SK-N-SH treated with all-trans-retinoic acid at 6 μM for 48 hours (cell line): Measurements from ENCODE around the gene RPL19.

Source experiments
- ATAC-seq: fragments of 200-7000 bp; cut with Tn5 transposase; 3 replicates; pipeline ENCODE4 v1.9.1; 2020; ENCODE audit warnings: mild to moderate bottlenecking, moderate library complexity
- ARNTL ChIP-seq: fragments of 450-650 bp; formaldehyde crosslinking; IDR thresholded peaks from 2 replicates; pipeline ENCODE4 v1.5.0; 2020; ENCODE audit warnings: low read depth, mild to moderate bottlenecking, moderate library complexity, borderline replicate concordance
- BACH2 ChIP-seq: fragments of 250-450 bp; sonication (Bioruptor Pico); IDR thresholded peaks from 2 replicates; pipeline ENCODE4 v1.9.0; 2021; ENCODE audit warnings: mild to moderate bottlenecking, borderline replicate concordance
- CSDC2 ChIP-seq: fragments of 250-450 bp; sonication (Bioruptor Pico); IDR thresholded peaks from 2 replicates; pipeline ENCODE4 v1.5.0; 2020; ENCODE audit warnings: mild to moderate bottlenecking, moderate library complexity
- ESRRG ChIP-seq: fragments of 250-450 bp; sonication (Bioruptor Pico); IDR thresholded peaks from 2 replicates; pipeline ENCODE4 v1.6.1; 2021; ENCODE audit warnings: mild to moderate bottlenecking
- GLIS3 ChIP-seq: fragments of 250-450 bp; sonication (Bioruptor Pico); IDR thresholded peaks from 2 replicates; pipeline ENCODE4 v1.5.0; 2020; ENCODE audit warnings: mild to moderate bottlenecking, moderate library complexity
- ISL1 ChIP-seq: fragments of 250-450 bp; sonication (Bioruptor Pico); IDR thresholded peaks from 2 replicates; pipeline ENCODE4 v2.1.2; 2022; ENCODE audit warnings: mild to moderate bottlenecking, moderate library complexity
- OSR1 ChIP-seq: fragments of 250-450 bp; sonication (Bioruptor Pico); IDR thresholded peaks from 2 replicates; pipeline ENCODE4 v1.8.0; 2022; ENCODE audit warnings: moderate library complexity, mild to moderate bottlenecking, inconsistent platforms
- PPARA ChIP-seq: fragments of 250-450 bp; sonication (Bioruptor Pico); IDR thresholded peaks from 2 replicates; pipeline ENCODE4 v1.5.0; 2020; ENCODE audit warnings: mild to moderate bottlenecking, borderline replicate concordance
- RARB ChIP-seq: fragments of 250-450 bp; sonication (Bioruptor Pico); IDR thresholded peaks from 2 replicates; pipeline ENCODE4 v1.8.0; 2021; ENCODE audit warnings: mild to moderate bottlenecking, moderate library complexity
- SNAI2 ChIP-seq: fragments of 250-450 bp; sonication (Bioruptor Pico); IDR thresholded peaks from 2 replicates; pipeline ENCODE4 v1.5.0; 2020; ENCODE audit warnings: mild to moderate bottlenecking, moderate library complexity
- TCF4 ChIP-seq: fragments of 250-450 bp; sonication (Bioruptor Pico); IDR thresholded peaks from 2 replicates; pipeline ENCODE4 v1.8.0; 2021; ENCODE audit warnings: mild to moderate bottlenecking, moderate library complexity, borderline replicate concordance
- TOX ChIP-seq: fragments of 250-450 bp; sonication (Bioruptor Pico); IDR thresholded peaks from 2 replicates; pipeline ENCODE4 v1.8.0; 2021; ENCODE audit warnings: mild to moderate bottlenecking, moderate library complexity, borderline replicate concordance
- ZC3H10 ChIP-seq: fragments of 250-450 bp; sonication (Bioruptor Pico); IDR thresholded peaks from 2 replicates; pipeline ENCODE4 v1.5.1; 2021; ENCODE audit warnings: mild to moderate bottlenecking, moderate library complexity
- ZFP30 ChIP-seq: fragments of 450-650 bp; formaldehyde crosslinking; IDR thresholded peaks from 2 replicates; pipeline ENCODE4 v1.5.0; 2022; ENCODE audit warnings: mild to moderate bottlenecking, moderate library complexity
- ZNF565 ChIP-seq: fragments of 450-650 bp; formaldehyde crosslinking; conservative IDR thresholded peaks from 2 replicates; pipeline ENCODE4 v1.5.0; 2020; ENCODE audit warnings: low read depth, mild to moderate bottlenecking, moderate library complexity
- ZNF70 ChIP-seq: fragments of 450-650 bp; formaldehyde crosslinking; IDR thresholded peaks from 2 replicates; pipeline ENCODE4 v1.5.0; 2020; ENCODE audit warnings: mild to moderate bottlenecking, moderate library complexity
- ZNF8 ChIP-seq: fragments of 450-650 bp; formaldehyde crosslinking; IDR thresholded peaks from 2 replicates; pipeline ENCODE4 v1.5.0; 2020; ENCODE audit warnings: mild to moderate bottlenecking, moderate library complexity
- TF ChIP-seq, protein P1 (sequence below): fragments of 250-450 bp; sonication (Bioruptor Pico); IDR thresholded peaks from 2 replicates; pipeline ENCODE4 v1.8.0; 2021; ENCODE audit warnings: low read depth, mild to moderate bottlenecking, moderate library complexity, borderline replicate concordance
- TF ChIP-seq, protein P2 (sequence below): fragments of 250-450 bp; sonication (Bioruptor Pico); IDR thresholded peaks from 2 replicates; pipeline ENCODE4 v1.5.1; 2020; ENCODE audit warnings: low read depth, mild to moderate bottlenecking, moderate library complexity
- TF ChIP-seq, protein P3 (sequence below): fragments of 250-450 bp; sonication (Bioruptor Pico); IDR thresholded peaks from 2 replicates; pipeline ENCODE4 v1.5.1; 2021; ENCODE audit warnings: mild to moderate bottlenecking, moderate library complexity
- TF ChIP-seq, protein P4 (sequence below): fragments of 250-450 bp; sonication (Bioruptor Pico); IDR thresholded peaks from 2 replicates; pipeline ENCODE4 v1.8.0; 2020; ENCODE audit warnings: mild to moderate bottlenecking, moderate library complexity, borderline replicate concordance

RPL19 gene

GRCh38 chr17:39169101-39169500 lies 31.0 kb upstream of the RPL19 start:
- TF ChIP-seq, protein P1, sequence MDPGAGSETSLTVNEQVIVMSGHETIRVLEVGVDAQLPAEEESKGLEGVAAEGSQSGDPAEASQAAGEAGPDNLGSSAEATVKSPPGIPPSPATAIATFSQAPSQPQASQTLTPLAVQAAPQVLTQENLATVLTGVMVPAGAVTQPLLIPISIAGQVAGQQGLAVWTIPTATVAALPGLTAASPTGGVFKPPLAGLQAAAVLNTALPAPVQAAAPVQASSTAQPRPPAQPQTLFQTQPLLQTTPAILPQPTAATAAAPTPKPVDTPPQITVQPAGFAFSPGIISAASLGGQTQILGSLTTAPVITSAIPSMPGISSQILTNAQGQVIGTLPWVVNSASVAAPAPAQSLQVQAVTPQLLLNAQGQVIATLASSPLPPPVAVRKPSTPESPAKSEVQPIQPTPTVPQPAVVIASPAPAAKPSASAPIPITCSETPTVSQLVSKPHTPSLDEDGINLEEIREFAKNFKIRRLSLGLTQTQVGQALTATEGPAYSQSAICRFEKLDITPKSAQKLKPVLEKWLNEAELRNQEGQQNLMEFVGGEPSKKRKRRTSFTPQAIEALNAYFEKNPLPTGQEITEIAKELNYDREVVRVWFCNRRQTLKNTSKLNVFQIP (CRISPR knock-in tag), result no peak
- TF ChIP-seq ESRRG (CRISPR knock-in tag) (no peak), ZNF565 (CRISPR knock-in tag) (no peak), SNAI2 (CRISPR knock-in tag) (no peak), TOX (no peak), GLIS3 (CRISPR knock-in tag) (no peak), ZC3H10 (CRISPR knock-in tag) (no peak), PPARA (no peak), ARNTL (CRISPR knock-in tag) (no peak), ZNF8 (CRISPR knock-in tag) (no peak), TCF4 (CRISPR knock-in tag) (no peak), RARB (no peak), ZFP30 (CRISPR knock-in tag) (no peak), BACH2 (no peak), ISL1 (CRISPR knock-in tag) (no peak), CSDC2 (CRISPR knock-in tag) (no peak)
- TF ChIP-seq, protein P2, sequence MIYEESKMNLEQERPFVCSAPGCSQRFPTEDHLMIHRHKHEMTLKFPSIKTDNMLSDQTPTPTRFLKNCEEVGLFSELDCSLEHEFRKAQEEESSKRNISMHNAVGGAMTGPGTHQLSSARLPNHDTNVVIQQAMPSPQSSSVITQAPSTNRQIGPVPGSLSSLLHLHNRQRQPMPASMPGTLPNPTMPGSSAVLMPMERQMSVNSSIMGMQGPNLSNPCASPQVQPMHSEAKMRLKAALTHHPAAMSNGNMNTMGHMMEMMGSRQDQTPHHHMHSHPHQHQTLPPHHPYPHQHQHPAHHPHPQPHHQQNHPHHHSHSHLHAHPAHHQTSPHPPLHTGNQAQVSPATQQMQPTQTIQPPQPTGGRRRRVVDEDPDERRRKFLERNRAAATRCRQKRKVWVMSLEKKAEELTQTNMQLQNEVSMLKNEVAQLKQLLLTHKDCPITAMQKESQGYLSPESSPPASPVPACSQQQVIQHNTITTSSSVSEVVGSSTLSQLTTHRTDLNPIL (CRISPR knock-in tag), result no peak
- TF ChIP-seq, protein P3, sequence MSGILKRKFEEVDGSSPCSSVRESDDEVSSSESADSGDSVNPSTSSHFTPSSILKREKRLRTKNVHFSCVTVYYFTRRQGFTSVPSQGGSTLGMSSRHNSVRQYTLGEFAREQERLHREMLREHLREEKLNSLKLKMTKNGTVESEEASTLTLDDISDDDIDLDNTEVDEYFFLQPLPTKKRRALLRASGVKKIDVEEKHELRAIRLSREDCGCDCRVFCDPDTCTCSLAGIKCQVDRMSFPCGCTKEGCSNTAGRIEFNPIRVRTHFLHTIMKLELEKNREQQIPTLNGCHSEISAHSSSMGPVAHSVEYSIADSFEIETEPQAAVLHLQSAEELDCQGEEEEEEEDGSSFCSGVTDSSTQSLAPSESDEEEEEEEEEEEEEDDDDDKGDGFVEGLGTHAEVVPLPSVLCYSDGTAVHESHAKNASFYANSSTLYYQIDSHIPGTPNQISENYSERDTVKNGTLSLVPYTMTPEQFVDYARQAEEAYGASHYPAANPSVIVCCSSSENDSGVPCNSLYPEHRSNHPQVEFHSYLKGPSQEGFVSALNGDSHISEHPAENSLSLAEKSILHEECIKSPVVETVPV (CRISPR knock-in tag), result no peak
- TF ChIP-seq, protein P4, sequence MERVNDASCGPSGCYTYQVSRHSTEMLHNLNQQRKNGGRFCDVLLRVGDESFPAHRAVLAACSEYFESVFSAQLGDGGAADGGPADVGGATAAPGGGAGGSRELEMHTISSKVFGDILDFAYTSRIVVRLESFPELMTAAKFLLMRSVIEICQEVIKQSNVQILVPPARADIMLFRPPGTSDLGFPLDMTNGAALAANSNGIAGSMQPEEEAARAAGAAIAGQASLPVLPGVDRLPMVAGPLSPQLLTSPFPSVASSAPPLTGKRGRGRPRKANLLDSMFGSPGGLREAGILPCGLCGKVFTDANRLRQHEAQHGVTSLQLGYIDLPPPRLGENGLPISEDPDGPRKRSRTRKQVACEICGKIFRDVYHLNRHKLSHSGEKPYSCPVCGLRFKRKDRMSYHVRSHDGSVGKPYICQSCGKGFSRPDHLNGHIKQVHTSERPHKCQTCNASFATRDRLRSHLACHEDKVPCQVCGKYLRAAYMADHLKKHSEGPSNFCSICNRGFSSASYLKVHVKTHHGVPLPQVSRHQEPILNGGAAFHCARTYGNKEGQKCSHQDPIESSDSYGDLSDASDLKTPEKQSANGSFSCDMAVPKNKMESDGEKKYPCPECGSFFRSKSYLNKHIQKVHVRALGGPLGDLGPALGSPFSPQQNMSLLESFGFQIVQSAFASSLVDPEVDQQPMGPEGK, result no peak
- ATAC-seq, result no peak

DNA sequence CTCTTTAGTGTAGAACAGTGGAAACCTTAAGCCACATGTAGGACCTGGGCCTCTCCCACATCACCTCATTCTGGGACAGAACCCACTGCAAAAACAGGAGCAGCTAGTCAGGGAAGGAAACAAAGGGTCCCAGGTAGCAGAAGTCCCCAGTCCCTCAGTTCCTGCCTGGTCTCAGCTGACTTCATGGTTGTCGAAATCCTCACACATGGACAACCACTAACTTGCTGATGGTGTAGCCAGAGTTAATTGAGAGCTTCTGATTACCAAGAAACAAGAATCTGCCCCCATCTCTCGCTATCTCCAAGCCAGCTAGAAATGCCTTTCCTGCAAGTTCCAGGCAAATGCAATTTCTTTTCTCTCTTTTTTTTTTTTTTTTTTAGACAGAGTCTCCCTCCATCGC lies 30.6 kb upstream of the RPL19 start:
- TF ChIP-seq ZNF70 (CRISPR knock-in tag) (no peak), OSR1 (CRISPR knock-in tag) (no peak), ZNF565 (CRISPR knock-in tag) (no peak)
- no peak for ATAC-seq

DNA sequence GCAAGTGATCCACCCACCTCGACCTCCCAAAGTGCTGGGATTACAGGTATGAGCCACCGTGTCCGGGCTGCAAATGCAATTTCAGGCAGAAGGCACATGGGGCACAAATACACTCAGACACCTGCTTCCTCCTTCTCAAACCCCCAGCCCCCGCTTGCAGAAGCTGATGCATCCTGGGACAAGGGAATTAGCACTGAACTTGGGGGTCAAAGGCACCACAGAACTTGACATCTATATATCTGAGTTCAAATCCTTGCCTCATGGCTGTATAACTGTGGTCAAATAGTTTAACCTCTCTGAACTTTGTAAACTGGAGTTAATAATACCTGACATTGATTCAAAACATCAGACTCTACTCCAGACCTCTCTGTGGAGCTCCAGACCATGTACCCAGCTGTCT lies 30.0 kb upstream of the RPL19 start:
- TF ChIP-seq SNAI2 (CRISPR knock-in tag), result no peak
- TF ChIP-seq RARB, result no peak
- TF ChIP-seq ZFP30 (CRISPR knock-in tag), result no peak
- no peak for TF ChIP-seq ZNF70 (CRISPR knock-in tag)
- TF ChIP-seq, protein P3 (CRISPR knock-in tag), result no peak

DNA sequence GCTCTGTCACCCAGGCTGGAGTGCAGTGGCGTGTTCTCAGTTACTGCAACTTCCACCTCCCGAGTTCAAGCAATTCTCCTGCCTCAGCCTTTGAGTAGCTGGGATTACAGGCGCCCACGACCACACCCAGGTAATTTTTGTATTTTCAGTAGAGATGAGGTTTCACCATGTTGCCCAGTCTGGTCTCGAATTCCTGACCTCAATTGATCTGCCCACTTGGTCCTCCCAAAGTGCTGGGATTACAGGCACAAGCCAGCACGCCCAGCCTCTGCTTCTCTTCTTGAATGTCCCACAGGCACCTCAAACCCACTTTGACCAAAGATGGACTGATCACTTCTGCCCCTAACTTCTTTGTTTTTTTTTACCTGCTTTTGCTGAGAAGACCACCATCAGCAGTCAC lies 29.5 kb upstream of the RPL19 start:
- ATAC-seq, result no peak
- TF ChIP-seq, protein P2 (CRISPR knock-in tag), result no peak
- no peak for TF ChIP-seq RARB
- TF ChIP-seq, protein P3 (CRISPR knock-in tag), result no peak
- no peak for TF ChIP-seq ZC3H10 (CRISPR knock-in tag)
- no peak for TF ChIP-seq ZNF8 (CRISPR knock-in tag)
- no peak for TF ChIP-seq CSDC2 (CRISPR knock-in tag)
- TF ChIP-seq, protein P4, result no peak
- TF ChIP-seq ISL1 (CRISPR knock-in tag), result no peak
- no peak for TF ChIP-seq ZFP30 (CRISPR knock-in tag)
- TF ChIP-seq ESRRG (CRISPR knock-in tag), result no peak
- no peak for TF ChIP-seq ZNF70 (CRISPR knock-in tag)
- TF ChIP-seq, protein P1 (CRISPR knock-in tag), result no peak
- TF ChIP-seq BACH2, result no peak
- no peak for TF ChIP-seq OSR1 (CRISPR knock-in tag)

More for the DNA sequence above, 30.0 kb upstream of the RPL19 start:
- ATAC-seq, result no peak
